ENCODE results near the gene CA12. TPM values are rescaled to one million over a fixed set of nuclear protein-coding genes. Genes with fewer than 3 reads are reported as not detected.

The CA12 gene
- total and polyA plus RNA-seq, 2 of the 8 experiments (the other 6 are each of a cell fraction or from before 2014, with no cell fraction given), result 4.7 to 4.9 TPM

- Histone ChIP-seq H3K4me2 (ENCODE audit: insufficient read depth in 1 of 2, low read depth in 2 of 2, low read length in 2 of 2) (no peak overlapping the region), H2BK12ac (ENCODE audit: low read depth, low read length) (no peak overlapping the region), H2BK15ac (ENCODE audit: low read length) (no peak overlapping the region), H4K8ac (ENCODE audit: extremely low read depth, insufficient read depth, low read length) (no peak overlapping the region), H3K79me1 (ENCODE audit: low read depth, low read length) (no peaks in the 10 kb centered on the region), H3K14ac (ENCODE audit: insufficient read length) (no peak overlapping the region), H4K20me1 (replicated peaks in 1 of 2; ENCODE audit: control insufficient read depth in 1 of 2, insufficient read depth in 2 of 2, low read length in 2 of 2) (no peaks in the 10 kb centered on the region), H3K4me1 (replicated peaks in 1 of 4; ENCODE audit: control insufficient read depth in 3 of 4, insufficient read depth in 4 of 4, low read length in 3 of 4) (no peaks in the 10 kb centered on the region), H3K23me2 (ENCODE audit: low read depth, low read length) (no peaks in the 10 kb centered on the region; the same call in 1 of the 2 replicates), H2BK20ac (ENCODE audit: low read length) (no peak overlapping the region), H3K79me2 (ENCODE audit: control insufficient read depth in 1 of 2, insufficient read depth in 2 of 2, low read length in 2 of 2) (no peaks in the 10 kb centered on the region), H3K27ac (ENCODE audit: low read depth, low read length) (no peak overlapping the region), H2AK5ac (ENCODE audit: low read depth, low read length) (no peak overlapping the region), H3K23ac (ENCODE audit: insufficient read length) (no peak overlapping the region), H4K5ac (ENCODE audit: insufficient read length, low read depth, low read length) (no peak overlapping the region), H3K56ac (replicated peaks; ENCODE audit: insufficient read length, low read depth, low read length) (no peak overlapping the region), H3K36me3 (ENCODE audit: control insufficient read depth in 2 of 4, insufficient read depth in 4 of 4, low read length in 3 of 4) (no peaks in the 10 kb centered on the region), H3K9ac (replicated peaks in 1 of 4; ENCODE audit: extremely low read depth in 1 of 4, low read depth in 3 of 4, low read length in 3 of 4) (no peak overlapping the region), H2AFZ (ENCODE audit: low read length) (no peak overlapping the region), H3K4me3 (ENCODE audit: extremely low read depth in 1 of 4, insufficient read depth in 2 of 4, low read depth in 3 of 4, low read length in 4 of 4) (no peak overlapping the region), H4K91ac (replicated peaks; ENCODE audit: insufficient read length, low read length) (no peak overlapping the region), H3K4ac (replicated peaks; ENCODE audit: insufficient read length, low read depth, low read length) (no peak overlapping the region), H2BK120ac (replicated peaks; ENCODE audit: low read depth, low read length) (no peak overlapping the region), H3K27me3 (replicated peaks in 1 of 4; ENCODE audit: control insufficient read depth in 3 of 4, extremely low read depth in 1 of 4, insufficient read depth in 3 of 4, low read length in 3 of 4) (no peaks in the 10 kb centered on the region), H3K18ac (ENCODE audit: extremely low read depth, low read length) (no peak overlapping the region), H3K9me3 (ENCODE audit: insufficient read depth in 2 of 2, low read depth in 1 of 2, low read length in 1 of 2) (no peaks in the 10 kb centered on the region), H2BK5ac (ENCODE audit: low read depth, low read length) (no peak overlapping the region)
- FAIRE-seq (no peak), DNase-seq (ENCODE audit: low read depth in 1 of 2, low spot score in 2 of 2) (no peak)
- 89% methylated on average over 8 of the region's 8 CpGs; no CpG with 5 or more reads in 1 of the 2 experiments for WGBS, 2 experiments (ENCODE audit: extremely low coverage in 1 of 2, insufficient coverage in 1 of 2, insufficient read length in 1 of 2, insufficient replicate concordance in 2 of 2, low coverage in 1 of 2, low lambda C conversion rate in 2 of 2, missing lambda C conversion rate in 1 of 2)
- CTCF ChIA-PET (ENCODE audit: partially characterized antibody), result interaction anchor here (0.6 to 1.3 kb wide), 3 partner anchors 8 to 72 kb away, joined by 3 to 5 read pairs (median 3); no protein-coding TSS in a partner anchor
- POLR2A ChIA-PET (ENCODE audit: partially characterized antibody), result interaction anchor here (0.6 kb wide), 1 partner anchor 141 kb away, joined by 5 read pairs; no protein-coding TSS in a partner anchor
- TF ChIP-seq ATF2 (IDR thresholded peaks at IDR 0.05; ENCODE audit: low read length), result no peak
- no peak for TF ChIP-seq HDAC6 (IDR thresholded peaks at IDR 0.05; ENCODE audit: low read depth, low read length)
- no peak for TF ChIP-seq KDM4A (IDR thresholded peaks at IDR 0.05; ENCODE audit: low read depth, low read length, severe bottlenecking)
- TF ChIP-seq JUN (IDR thresholded peaks at IDR 0.05; ENCODE audit: low read depth, low read length), result no peak
- TF ChIP-seq BRCA1 (IDR thresholded peaks at IDR 0.05; ENCODE audit: low read depth, low read length), result no peak
- TF ChIP-seq RFX5 (IDR thresholded peaks at IDR 0.05; ENCODE audit: borderline replicate concordance, low read depth, low read length), result no peak
- TF ChIP-seq BCL11A (IDR thresholded peaks at IDR 0.05; ENCODE audit: low read depth in 2 of 2, low read length in 2 of 2), result no peak
- no peak for TF ChIP-seq KDM5A (IDR thresholded peaks at IDR 0.05; ENCODE audit: low read length)
Observed at GRCh38 chr15:63418811-63419210, 37.2 kb upstream of the CA12 start.
